GM18951 (cell line): ENCODE data around the gene SASH1.
"Not testable (repeated sequence)": the region's sequence is repeated elsewhere in the genome, so short reads cannot be mapped to it uniquely, and the experiment has no call there.

Source experiments
- POLR2A ChIP-seq: IDR thresholded peaks from 4 replicates; pipeline ENCODE4 v1.6.1; 2011; ENCODE audit warnings: mild to moderate bottlenecking; ENCODE audit not compliant: insufficient read length, insufficient read depth; ENCODE audit errors: extremely low read depth
- in situ Hi-C: fragments of 300-500 bp; cut with MboI; formaldehyde crosslinking; loops from one replicate; pipeline ENCODE4 v1.12.0; 2022; ENCODE audit warnings: low sequenced_read_pairs, mixed read lengths, inconsistent platforms; ENCODE audit not compliant: unreplicated experiment

Gene SASH1

GRCh38 chr6:148367411-148368024 lies 24.9 kb downstream of the SASH1 start:
- in situ Hi-C loops: no loop called here
- TF ChIP-seq POLR2A: no peak

GRCh38 chr6:148370176-148370575 lies 27.5 kb downstream of the SASH1 start:
- in situ Hi-C loops: no loop called here
- no peak for TF ChIP-seq POLR2A

- no peak for TF ChIP-seq POLR2A
- in situ Hi-C loops: no loop called here
Observed at GRCh38 chr6:148374040-148374774, 31.6 kb downstream of the SASH1 start.

GRCh38 chr6:148375401-148375800 lies 32.8 kb downstream of the SASH1 start:
- TF ChIP-seq POLR2A: no peak
- in situ Hi-C loops: no loop called here

- in situ Hi-C loops: no loop called here
- TF ChIP-seq POLR2A: no peak
Observed at GRCh38 chr6:148379481-148379880, 36.8 kb downstream of the SASH1 start.

- in situ Hi-C loops: no loop called here
- TF ChIP-seq POLR2A: no peak
Observed at GRCh38 chr6:148379966-148380713, 37.5 kb downstream of the SASH1 start.

GRCh38 chr6:148382051-148382450 lies 39.4 kb downstream of the SASH1 start:
- in situ Hi-C loops: not testable (repeated sequence)

- no peak for TF ChIP-seq POLR2A
- in situ Hi-C loops: no loop called here
Observed at GRCh38 chr6:148382861-148383260, 40.2 kb downstream of the SASH1 start.

GRCh38 chr6:148383658-148384368 lies 41.2 kb downstream of the SASH1 start:
- TF ChIP-seq POLR2A: no peak
- in situ Hi-C loops: no loop called here

GRCh38 chr6:148385379-148385778 lies 42.7 kb downstream of the SASH1 start:
- in situ Hi-C loops: no loop called here
- TF ChIP-seq POLR2A: no peak

- in situ Hi-C loops: no loop called here
- TF ChIP-seq POLR2A: no peak
Observed at GRCh38 chr6:148388521-148388920, 45.9 kb downstream of the SASH1 start.

GRCh38 chr6:148389086-148389485 lies 46.4 kb downstream of the SASH1 start:
- no peak for TF ChIP-seq POLR2A
- in situ Hi-C loops: no loop called here

GRCh38 chr6:148389917-148390316 lies 47.3 kb downstream of the SASH1 start:
- TF ChIP-seq POLR2A: no peak
- in situ Hi-C loops: no loop called here

GRCh38 chr6:148392127-148392526 lies 49.5 kb downstream of the SASH1 start:
- in situ Hi-C loops: not testable (repeated sequence)
